ENCODE results near the gene BMI1. TPM values are rescaled to one million over a fixed set of nuclear protein-coding genes. Genes with fewer than 3 reads are reported as not detected.
"Not testable (repeated sequence)": the region's sequence is repeated elsewhere in the genome, so short reads cannot be mapped to it uniquely, and the experiment has no call there.

The BMI1 gene
- total RNA-seq, 1 donor from 2014 or later: 50.1 TPM

DNA sequence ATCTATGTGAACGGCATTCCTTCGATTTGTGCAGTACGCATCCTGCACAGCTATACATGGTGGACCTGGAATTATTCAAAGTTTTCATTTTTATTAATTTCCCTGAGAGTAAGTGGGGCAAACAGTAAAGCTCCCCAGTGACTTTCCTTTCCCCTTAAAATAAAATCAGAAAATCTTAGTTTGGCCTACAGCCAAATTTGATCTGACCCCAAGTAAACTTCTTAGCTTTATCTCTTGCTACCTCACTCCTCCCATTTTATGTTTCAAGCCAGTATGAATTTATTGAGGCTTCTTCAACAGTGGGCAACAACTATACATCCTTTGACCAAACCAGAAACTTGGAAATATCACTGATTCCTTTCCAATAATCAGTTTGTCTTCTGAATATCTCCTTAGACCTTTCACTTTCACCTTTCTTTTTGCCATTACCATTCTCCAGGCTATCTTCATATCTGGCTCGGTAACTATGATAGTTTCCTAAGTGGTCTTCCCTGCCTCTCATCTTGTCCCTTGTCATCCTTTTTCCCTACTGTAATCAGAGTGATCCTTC lies 35.5 kb downstream of the BMI1 start:
- DNase-seq (ENCODE audit: low spot score in 2 of 2): no peak
- intact Hi-C loops (cut with DNase I): no loop called here
- Histone ChIP-seq H3K4me1 (no peaks in the 10 kb centered on the region), H3K27ac (no peak overlapping the region), H3K27me3 (no peaks in the 10 kb centered on the region), H3K4me3 (no peak overlapping the region), H3K9me3 (no peaks in the 10 kb centered on the region), H3K36me3 (no peaks in the 10 kb centered on the region)
- TF ChIP-seq, protein P1, sequence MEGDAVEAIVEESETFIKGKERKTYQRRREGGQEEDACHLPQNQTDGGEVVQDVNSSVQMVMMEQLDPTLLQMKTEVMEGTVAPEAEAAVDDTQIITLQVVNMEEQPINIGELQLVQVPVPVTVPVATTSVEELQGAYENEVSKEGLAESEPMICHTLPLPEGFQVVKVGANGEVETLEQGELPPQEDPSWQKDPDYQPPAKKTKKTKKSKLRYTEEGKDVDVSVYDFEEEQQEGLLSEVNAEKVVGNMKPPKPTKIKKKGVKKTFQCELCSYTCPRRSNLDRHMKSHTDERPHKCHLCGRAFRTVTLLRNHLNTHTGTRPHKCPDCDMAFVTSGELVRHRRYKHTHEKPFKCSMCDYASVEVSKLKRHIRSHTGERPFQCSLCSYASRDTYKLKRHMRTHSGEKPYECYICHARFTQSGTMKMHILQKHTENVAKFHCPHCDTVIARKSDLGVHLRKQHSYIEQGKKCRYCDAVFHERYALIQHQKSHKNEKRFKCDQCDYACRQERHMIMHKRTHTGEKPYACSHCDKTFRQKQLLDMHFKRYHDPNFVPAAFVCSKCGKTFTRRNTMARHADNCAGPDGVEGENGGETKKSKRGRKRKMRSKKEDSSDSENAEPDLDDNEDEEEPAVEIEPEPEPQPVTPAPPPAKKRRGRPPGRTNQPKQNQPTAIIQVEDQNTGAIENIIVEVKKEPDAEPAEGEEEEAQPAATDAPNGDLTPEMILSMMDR (IDR thresholded peaks at IDR 0.05): no peak

DNA sequence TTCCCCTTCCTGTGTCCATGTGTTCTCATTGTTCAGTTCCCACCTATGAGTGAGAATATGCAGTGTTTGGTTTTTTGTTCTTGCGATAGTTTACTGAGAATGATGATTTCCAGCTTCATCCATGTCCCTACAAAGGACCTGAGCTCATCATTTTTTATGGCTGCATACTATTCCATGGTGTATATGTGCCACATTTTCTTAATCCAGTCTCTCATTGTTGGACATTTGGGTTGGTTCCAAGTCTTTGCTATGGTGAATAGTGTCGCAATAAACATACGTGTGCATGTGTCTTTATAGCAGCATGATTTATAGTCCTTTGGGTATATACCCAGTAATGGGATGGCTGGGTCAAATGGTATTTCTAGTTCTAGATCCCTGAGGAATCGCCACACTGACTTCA lies 36.9 kb downstream of the BMI1 start:
- H3K27ac ChIP-seq; H3K27me3 ChIP-seq; intact Hi-C loops (cut with DNase I): not testable (repeated sequence)

DNA sequence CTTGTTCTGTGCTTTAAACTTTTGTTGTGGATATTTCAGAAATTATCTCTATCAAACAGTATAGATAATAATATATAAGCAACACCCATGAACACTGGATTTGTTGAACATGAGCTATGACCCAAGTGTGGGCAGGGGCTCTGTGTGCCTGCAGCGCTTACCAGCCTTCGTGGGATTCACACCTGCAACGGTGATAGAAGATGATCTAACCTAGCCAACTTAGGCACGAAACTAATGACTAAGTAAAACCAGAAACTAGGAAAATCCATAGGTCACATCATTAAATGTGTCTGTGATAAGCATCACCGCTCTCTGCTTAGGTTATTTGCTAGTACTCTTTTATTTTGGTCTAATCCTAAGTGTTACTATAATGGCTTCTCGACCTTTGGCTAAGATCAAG lies 42.4 kb downstream of the BMI1 start:
- no peak overlapping the region for H3K27ac ChIP-seq
- TF ChIP-seq, protein P1 (IDR thresholded peaks at IDR 0.05): no peak
- intact Hi-C loops (cut with DNase I): no loop called here
- no peak overlapping the region for H3K4me3 ChIP-seq
- H3K27me3 ChIP-seq: no peaks in the 10 kb centered on the region
- no peaks in the 10 kb centered on the region for H3K4me1 ChIP-seq
- no peak for DNase-seq (ENCODE audit: low spot score in 2 of 2)
- H3K36me3 ChIP-seq: no peaks in the 10 kb centered on the region
- H3K9me3 ChIP-seq: no peaks in the 10 kb centered on the region

More for the DNA sequence above, 36.9 kb downstream of the BMI1 start:
- not testable (repeated sequence) for DNase-seq (ENCODE audit: low spot score in 2 of 2); H3K4me3 ChIP-seq; H3K4me1 ChIP-seq; H3K36me3 ChIP-seq; H3K9me3 ChIP-seq

DNA sequence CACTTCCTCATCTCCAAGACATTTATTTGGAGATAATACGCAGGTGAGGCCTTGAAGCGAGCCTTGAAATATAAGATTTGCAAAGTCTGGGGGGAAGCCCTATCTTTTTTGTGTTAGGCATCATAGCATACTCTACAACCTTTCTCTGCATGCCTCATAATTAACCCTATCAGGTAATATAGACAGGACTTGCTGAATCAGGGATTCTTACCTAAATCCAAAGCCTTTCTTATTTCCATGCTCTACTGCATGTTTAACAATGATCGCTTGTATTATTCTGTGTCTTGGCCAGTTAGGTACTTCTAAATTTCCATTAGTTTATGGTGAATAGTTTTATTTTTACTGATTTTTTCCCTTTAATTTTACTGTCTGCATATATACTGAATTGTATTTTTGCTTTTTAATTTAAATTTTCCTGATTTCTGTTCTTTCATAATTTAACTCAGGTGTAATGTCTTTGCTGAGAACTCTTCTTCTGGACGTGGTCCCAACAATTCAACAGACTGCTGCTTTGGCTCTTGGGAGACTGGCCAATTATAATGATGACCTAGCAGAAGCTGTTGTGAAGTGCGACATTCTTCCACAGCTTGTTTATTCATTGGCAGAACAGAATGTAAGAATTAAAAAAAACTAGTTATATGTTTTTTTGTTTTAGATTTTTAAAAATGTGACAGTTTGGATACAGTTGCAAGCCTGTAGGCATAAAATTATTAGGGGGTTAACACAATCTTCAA lies 43.7 kb downstream of the BMI1 start:
- Histone ChIP-seq H3K4me3 (no peak overlapping the region), H3K36me3 (no peaks in the 10 kb centered on the region), H3K9me3 (no peaks in the 10 kb centered on the region), H3K27me3 (no peaks in the 10 kb centered on the region), H3K27ac (no peak overlapping the region), H3K4me1 (no peaks in the 10 kb centered on the region)
- intact Hi-C loops (cut with DNase I): no loop called here
- TF ChIP-seq, protein P1 (IDR thresholded peaks at IDR 0.05): no peak
- no peak for DNase-seq (ENCODE audit: low spot score in 2 of 2)

DNA sequence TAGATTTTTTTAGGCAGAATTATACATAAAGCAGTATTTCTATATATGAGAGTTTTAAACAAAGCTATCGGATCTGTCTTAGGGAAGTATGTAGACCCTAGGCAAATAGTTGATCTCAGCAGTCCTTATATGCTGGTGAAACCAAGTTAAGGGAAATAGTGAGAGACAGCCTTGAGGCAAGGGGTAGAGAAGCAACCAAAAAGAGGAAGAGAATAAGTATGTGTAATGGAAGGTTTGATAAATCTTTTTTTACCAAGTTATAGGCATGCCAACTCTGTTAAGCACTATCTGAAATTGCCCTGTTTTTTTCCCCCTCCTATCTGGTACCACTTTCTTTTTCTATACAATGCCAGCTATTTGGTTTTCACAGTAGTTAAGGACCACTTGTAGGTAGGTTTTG lies 44.3 kb downstream of the BMI1 start:
- intact Hi-C loops (cut with DNase I): no loop called here
- TF ChIP-seq, protein P1 (IDR thresholded peaks at IDR 0.05): no peak
- Histone ChIP-seq H3K4me1 (no peaks in the 10 kb centered on the region), H3K36me3 (no peaks in the 10 kb centered on the region), H3K27ac (no peak overlapping the region), H3K27me3 (no peaks in the 10 kb centered on the region), H3K4me3 (no peak overlapping the region), H3K9me3 (no peaks in the 10 kb centered on the region)
- no peak for DNase-seq (ENCODE audit: low spot score in 2 of 2)

DNA sequence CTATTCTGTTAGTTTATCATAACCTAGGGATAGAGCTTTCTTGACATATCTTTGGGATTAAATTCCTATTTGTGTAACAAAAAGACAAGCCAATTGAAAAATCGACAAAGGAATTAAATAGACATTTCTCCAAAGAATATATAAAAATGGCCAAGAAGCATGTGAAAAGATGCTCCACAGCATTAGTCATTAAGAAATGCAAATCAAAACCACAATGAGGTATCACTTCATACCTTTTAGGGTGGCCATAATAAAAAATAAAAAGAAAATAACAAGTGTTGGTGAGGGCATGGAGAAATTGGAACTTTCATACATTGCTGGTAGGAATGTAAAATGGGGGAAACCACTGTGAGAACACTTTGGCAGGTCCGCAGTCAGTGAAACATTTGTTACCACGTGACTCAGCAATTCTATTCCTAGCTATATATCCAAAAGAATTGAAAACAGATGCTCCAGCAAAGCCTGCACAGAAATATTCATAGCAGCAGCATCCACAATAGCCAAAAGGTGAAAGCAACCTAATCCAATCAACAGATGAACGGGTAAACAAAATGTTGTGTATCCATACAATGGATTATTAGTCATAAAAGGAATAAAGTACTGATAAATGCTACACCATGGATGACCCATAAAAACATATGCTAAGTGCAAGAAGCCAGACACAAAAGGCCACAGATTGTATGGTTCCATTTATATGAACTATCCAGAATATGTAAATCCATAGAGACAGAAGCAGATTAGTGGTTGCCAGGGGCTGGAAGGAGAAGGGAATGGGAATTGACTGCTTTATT lies 44.9 kb downstream of the BMI1 start:
- Histone ChIP-seq H3K27me3 (no peaks in the 10 kb centered on the region), H3K4me3 (no peak overlapping the region), H3K27ac (no peak overlapping the region), H3K36me3 (no peaks in the 10 kb centered on the region), H3K9me3 (no peaks in the 10 kb centered on the region), H3K4me1 (no peaks in the 10 kb centered on the region)
- no peak for DNase-seq (ENCODE audit: low spot score in 2 of 2)
- intact Hi-C loops (cut with DNase I): no loop called here
- TF ChIP-seq, protein P1 (IDR thresholded peaks at IDR 0.05): no peak

All from ascending aorta (tissue), 2 donors.